ENCODE results near the gene CLDN11. TPM values are rescaled to one million over a fixed set of nuclear protein-coding genes. Genes with fewer than 3 reads are reported as not detected.

Gene CLDN11
- polyA plus RNA-seq (2014; cell fraction: cytosol; rRNA removed) = 0.44 and 0.74 TPM in 2 replicates
- 0.07 and 0.25 TPM in 2 replicates for polyA plus RNA-seq (2014; cell fraction: nucleus; rRNA removed)

GRCh38 chr3:170418422-170419398, at the start of gene CLDN11:
Gene CLDN11 (plus strand): TSS chr3:170418868. CDS start chr3:170419067, 199 bp downstream.
- peak; percentile 69 for DNase-seq (ENCODE audit: low spot score)

- DNase-seq (ENCODE audit: low spot score) = no peak
Observed at GRCh38 chr3:170368921-170369320, 49.7 kb upstream of the CLDN11 start.

GRCh38 chr3:170372190-170372879, 46.3 kb upstream of the CLDN11 start:
- DNase-seq (ENCODE audit: low spot score) = peak; percentile 33

GRCh38 chr3:170383567-170383966, 35.1 kb upstream of the CLDN11 start:
- DNase-seq (ENCODE audit: low spot score) = no peak

- no peak for DNase-seq (ENCODE audit: low spot score)
Observed at GRCh38 chr3:170386468-170386867, 32.2 kb upstream of the CLDN11 start.

GRCh38 chr3:170387950-170388349, 30.7 kb upstream of the CLDN11 start:
- no peak for DNase-seq (ENCODE audit: low spot score)

- no peak for DNase-seq (ENCODE audit: low spot score)
Observed at GRCh38 chr3:170391108-170391507, 27.6 kb upstream of the CLDN11 start.

- DNase-seq (ENCODE audit: low spot score) = no peak
Observed at GRCh38 chr3:170397685-170398084, 21.0 kb upstream of the CLDN11 start.

- no peak for DNase-seq (ENCODE audit: low spot score)
Observed at GRCh38 chr3:170405101-170405500, 13.6 kb upstream of the CLDN11 start.

GRCh38 chr3:170410428-170411029, 8.1 kb upstream of the CLDN11 start:
- DNase-seq (ENCODE audit: low spot score) = no peak

GRCh38 chr3:170413291-170413690, 5.4 kb upstream of the CLDN11 start:
- no peak for DNase-seq (ENCODE audit: low spot score)

GRCh38 chr3:170414202-170414663, 4.4 kb upstream of the CLDN11 start:
- peak; percentile 75 for DNase-seq (ENCODE audit: low spot score)

GRCh38 chr3:170417090-170417489, 1.6 kb upstream of the CLDN11 start:
- peak; percentile 95 for DNase-seq (ENCODE audit: low spot score)

- no peak for DNase-seq (ENCODE audit: low spot score)
Observed at GRCh38 chr3:170419557-170420087, 954 bp downstream of the CLDN11 start.

- DNase-seq (ENCODE audit: low spot score) = no peak
Observed at GRCh38 chr3:170420307-170420821, 1.7 kb downstream of the CLDN11 start.

GRCh38 chr3:170421111-170421641, 2.5 kb downstream of the CLDN11 start:
- no peak for DNase-seq (ENCODE audit: low spot score)

- DNase-seq (ENCODE audit: low spot score) = no peak
Observed at GRCh38 chr3:170421758-170422157, 3.1 kb downstream of the CLDN11 start.

- no peak for DNase-seq (ENCODE audit: low spot score)
Observed at GRCh38 chr3:170423001-170423615, 4.4 kb downstream of the CLDN11 start.

- DNase-seq (ENCODE audit: low spot score) = no peak
Observed at GRCh38 chr3:170424879-170425278, 6.2 kb downstream of the CLDN11 start.

GRCh38 chr3:170425491-170426239, 7.0 kb downstream of the CLDN11 start:
- peak; percentile 37 for DNase-seq (ENCODE audit: low spot score)

Data from SK-N-DZ (cell line).